Measurements from ENCODE around the gene KBTBD4.

DNA sequence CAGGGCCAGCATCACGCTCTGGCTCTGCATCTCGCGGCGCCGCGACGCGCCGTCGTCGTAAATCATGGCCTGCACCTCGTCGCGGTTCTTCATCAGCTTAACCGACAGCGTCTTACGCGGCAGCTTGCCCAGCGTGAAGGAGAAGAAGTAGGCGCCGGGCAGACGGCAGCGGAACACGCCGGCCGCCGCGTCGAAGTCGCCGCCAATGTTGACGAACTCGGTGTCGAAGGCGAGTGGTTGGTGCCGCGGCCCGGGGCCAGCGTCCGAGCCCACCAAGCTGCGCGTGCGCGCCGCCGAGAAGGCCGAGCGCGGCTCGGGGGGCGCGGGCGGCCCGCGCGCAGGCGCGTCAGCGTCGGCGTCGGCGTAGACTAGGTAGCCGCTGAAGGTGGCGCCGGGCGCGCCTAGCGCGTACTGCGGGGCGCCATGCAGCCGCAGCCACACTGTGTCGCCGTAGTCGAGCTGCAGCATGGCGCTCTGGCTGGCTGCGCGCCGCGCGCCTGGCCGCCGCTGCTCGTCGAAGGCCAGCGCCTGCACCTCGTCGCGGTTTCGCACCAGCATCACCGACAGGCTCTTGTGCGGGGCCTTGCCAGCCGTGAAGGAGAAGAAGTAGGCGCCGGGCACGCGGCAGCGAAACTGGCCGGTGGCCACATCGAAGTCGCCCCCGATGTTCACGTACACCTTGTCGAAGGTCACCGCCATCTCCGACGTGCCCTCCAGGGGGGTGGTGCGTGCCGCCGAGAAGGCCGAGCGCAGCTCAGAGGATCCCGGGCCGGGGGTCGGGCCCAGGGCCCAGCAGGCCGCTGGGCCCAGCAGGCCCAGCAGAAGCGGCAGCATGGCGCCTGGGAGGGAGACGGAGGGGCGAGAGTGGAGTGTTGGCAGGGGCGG, 11.4 kb upstream of the KBTBD4 start:
- TF ChIP-seq, protein P1, sequence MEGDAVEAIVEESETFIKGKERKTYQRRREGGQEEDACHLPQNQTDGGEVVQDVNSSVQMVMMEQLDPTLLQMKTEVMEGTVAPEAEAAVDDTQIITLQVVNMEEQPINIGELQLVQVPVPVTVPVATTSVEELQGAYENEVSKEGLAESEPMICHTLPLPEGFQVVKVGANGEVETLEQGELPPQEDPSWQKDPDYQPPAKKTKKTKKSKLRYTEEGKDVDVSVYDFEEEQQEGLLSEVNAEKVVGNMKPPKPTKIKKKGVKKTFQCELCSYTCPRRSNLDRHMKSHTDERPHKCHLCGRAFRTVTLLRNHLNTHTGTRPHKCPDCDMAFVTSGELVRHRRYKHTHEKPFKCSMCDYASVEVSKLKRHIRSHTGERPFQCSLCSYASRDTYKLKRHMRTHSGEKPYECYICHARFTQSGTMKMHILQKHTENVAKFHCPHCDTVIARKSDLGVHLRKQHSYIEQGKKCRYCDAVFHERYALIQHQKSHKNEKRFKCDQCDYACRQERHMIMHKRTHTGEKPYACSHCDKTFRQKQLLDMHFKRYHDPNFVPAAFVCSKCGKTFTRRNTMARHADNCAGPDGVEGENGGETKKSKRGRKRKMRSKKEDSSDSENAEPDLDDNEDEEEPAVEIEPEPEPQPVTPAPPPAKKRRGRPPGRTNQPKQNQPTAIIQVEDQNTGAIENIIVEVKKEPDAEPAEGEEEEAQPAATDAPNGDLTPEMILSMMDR (IDR thresholded peaks at IDR 0.05; ENCODE audit: low read depth, low read length, missing input control), result no peak
- no peak for TF ChIP-seq TAF1 (conservative IDR thresholded peaks at IDR 0.05)
- no peak for TF ChIP-seq RXRA (IDR thresholded peaks at IDR 0.05)
- TF ChIP-seq, protein P2, sequence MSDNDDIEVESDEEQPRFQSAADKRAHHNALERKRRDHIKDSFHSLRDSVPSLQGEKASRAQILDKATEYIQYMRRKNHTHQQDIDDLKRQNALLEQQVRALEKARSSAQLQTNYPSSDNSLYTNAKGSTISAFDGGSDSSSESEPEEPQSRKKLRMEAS (IDR thresholded peaks at IDR 0.05), result no peak
- no peak for TF ChIP-seq YY1 (IDR thresholded peaks at IDR 0.05)
- TF ChIP-seq GABPA (IDR thresholded peaks at IDR 0.05 in 1 of 2, conservative IDR thresholded peaks at IDR 0.05 in 1 of 2), result no peak

All from liver (tissue), 3 donors.